GM12865 (cell line): ENCODE results near the gene DDX54.

Source experiments
- DNase-seq: peaks from one replicate; pipeline ENCODE4 v3.0.0; 2010; ENCODE audit warnings: low read depth
- H3K4me3 ChIP-seq: 2 replicates; pipeline ENCODE4 v1.5.1; 2011; ENCODE audit warnings: mild to moderate bottlenecking, low read depth, low read length, control low read depth
- CTCF ChIP-seq: IDR thresholded peaks from 2 replicates; pipeline ENCODE4 v1.5.1; 2011; ENCODE audit warnings: low read length, control low read depth, low read depth, inconsistent platforms; ENCODE audit not compliant: insufficient read depth; ENCODE audit errors: missing control alignments

Gene DDX54

GRCh38 chr12:113109360-113109759, 75.9 kb downstream of the DDX54 start:
- no peak for DNase-seq
- no peak overlapping the region for H3K4me3 ChIP-seq
- TF ChIP-seq CTCF = no peak

GRCh38 chr12:113108308-113108707, 77.0 kb downstream of the DDX54 start:
- no peak for TF ChIP-seq CTCF
- DNase-seq = no peak
- H3K4me3 ChIP-seq = no peak overlapping the region
